MM.1S (cell line): ENCODE data around the gene SLC8B1.

Experiments
- DNase-seq: peaks from one replicate; pipeline ENCODE4 v3.0.0-alpha.2; 2015
- H2AFZ ChIP-seq: fragments of 300-600 bp; sonication (generic); 2 replicates; pipeline ENCODE4 v1.6.0; 2016; ENCODE audit warnings: antibody characterized with exemption, low read length
- H3F3A ChIP-seq: fragments of 300-600 bp; sonication (generic); 2 replicates; pipeline ENCODE4 v1.6.1; 2016; ENCODE audit warnings: mild to moderate bottlenecking, antibody characterized with exemption, low read length, moderate library complexity, mixed read lengths; ENCODE audit not compliant: insufficient read depth
- H3K27ac ChIP-seq: fragments of 300-600 bp; sonication (generic); 2 replicates; pipeline ENCODE4 v1.5.1; 2016; ENCODE audit warnings: mild to moderate bottlenecking, low read length
- H3K27me3 ChIP-seq: fragments of 300-600 bp; sonication (generic); replicated peaks from 2 replicates; pipeline ENCODE4 v1.6.0; 2016; ENCODE audit warnings: low read length; ENCODE audit not compliant: insufficient read depth
- H3K36me3 ChIP-seq: fragments of 300-600 bp; sonication (generic); replicated peaks from 2 replicates; pipeline ENCODE4 v1.6.1; 2016; ENCODE audit warnings: mild to moderate bottlenecking, low read length, mixed read lengths; ENCODE audit not compliant: insufficient read depth
- H3K4me1 ChIP-seq: fragments of 300-600 bp; sonication (generic); 2 replicates; pipeline ENCODE4 v1.6.1; 2016; ENCODE audit warnings: low read length, mixed read lengths
- H3K4me2 ChIP-seq: fragments of 300-600 bp; sonication (generic); 2 replicates; pipeline ENCODE4 v1.6.0; 2016; ENCODE audit warnings: low read depth, low read length
- H3K4me3 ChIP-seq: fragments of 300-600 bp; sonication (generic); 2 replicates; pipeline ENCODE4 v1.5.1; 2016; ENCODE audit warnings: low read length, mixed read lengths
- H3K79me2 ChIP-seq: fragments of 300-600 bp; sonication (generic); 2 replicates; pipeline ENCODE4 v1.6.1; 2016; ENCODE audit warnings: mixed run types, low read length, mixed read lengths
- H3K9ac ChIP-seq: fragments of 300-600 bp; sonication (generic); 2 replicates; pipeline ENCODE4 v1.6.1; 2016; ENCODE audit warnings: low read length, mixed read lengths
- H3K9me2 ChIP-seq: fragments of 300-600 bp; sonication (generic); replicated peaks from 2 replicates; pipeline ENCODE4 v1.6.1; 2016; ENCODE audit warnings: mild to moderate bottlenecking, low read length, mixed read lengths; ENCODE audit not compliant: insufficient read depth
- H3K9me3 ChIP-seq: fragments of 300-600 bp; sonication (generic); replicated peaks from 2 replicates; pipeline ENCODE4 v1.6.1; 2016; ENCODE audit warnings: mild to moderate bottlenecking, low read length, mixed read lengths; ENCODE audit not compliant: insufficient read depth
- H4K20me1 ChIP-seq: fragments of 300-600 bp; sonication (generic); 2 replicates; pipeline ENCODE4 v1.6.1; 2016; ENCODE audit warnings: mild to moderate bottlenecking, low read length, moderate library complexity, mixed read lengths; ENCODE audit not compliant: insufficient read depth
- CTCF ChIP-seq: fragments of 300-600 bp; sonication (generic); IDR thresholded peaks from 2 replicates; pipeline ENCODE4 v1.5.1; 2016; ENCODE audit warnings: antibody characterized with exemption, low read length, mixed read lengths
- EZH2 ChIP-seq: fragments of 300-600 bp; sonication (generic); optimal IDR thresholded peaks from 2 replicates; pipeline ENCODE3; 2017; ENCODE audit warnings: low read depth, mild to moderate bottlenecking, antibody characterized with exemption, low read length, mixed read lengths
- EZH2phosphoT487 ChIP-seq: fragments of 300-600 bp; sonication (generic); IDR thresholded peaks from 2 replicates; pipeline ENCODE4 v1.6.1; 2018; ENCODE audit warnings: antibody characterized with exemption, low read length

The SLC8B1 gene

GRCh38 chr12:113268621-113269020 lies 66.3 kb downstream of the SLC8B1 start:
- H3K4me1 ChIP-seq, result no peaks in the 10 kb centered on the region
- H3K79me2 ChIP-seq, result no peaks in the 10 kb centered on the region
- no peaks in the 10 kb centered on the region for H3F3A ChIP-seq
- no peaks in the 10 kb centered on the region for H4K20me1 ChIP-seq
- H3K36me3 ChIP-seq, result no peaks in the 10 kb centered on the region
- H3K27me3 ChIP-seq, result no peaks in the 10 kb centered on the region
- H3K9me3 ChIP-seq, result no peaks in the 10 kb centered on the region
- no peak overlapping the region for H3K9ac ChIP-seq
- no peak overlapping the region for H3K27ac ChIP-seq
- no peak overlapping the region for H3K4me3 ChIP-seq
- no peak overlapping the region for H2AFZ ChIP-seq
- no peak for DNase-seq
- no peak for TF ChIP-seq CTCF
- no peak for TF ChIP-seq EZH2phosphoT487
- TF ChIP-seq EZH2, result no peak
- H3K4me2 ChIP-seq, result no peak overlapping the region
- no peaks in the 10 kb centered on the region for H3K9me2 ChIP-seq

GRCh38 chr12:113268136-113268535 lies 66.8 kb downstream of the SLC8B1 start:
- Histone ChIP-seq H3K27ac (no peak overlapping the region), H3K79me2 (no peaks in the 10 kb centered on the region), H3K27me3 (no peaks in the 10 kb centered on the region), H3K9me3 (no peaks in the 10 kb centered on the region), H2AFZ (no peak overlapping the region), H3K4me3 (no peak overlapping the region), H3K36me3 (no peaks in the 10 kb centered on the region), H3K9me2 (no peaks in the 10 kb centered on the region), H4K20me1 (no peaks in the 10 kb centered on the region), H3K4me1 (no peaks in the 10 kb centered on the region), H3F3A (no peaks in the 10 kb centered on the region), H3K9ac (no peak overlapping the region), H3K4me2 (no peak overlapping the region)
- DNase-seq, result no peak
- TF ChIP-seq EZH2 (no peak), CTCF (no peak), EZH2phosphoT487 (no peak)

- no peaks in the 10 kb centered on the region for H3K9me2 ChIP-seq
- no peaks in the 10 kb centered on the region for H3F3A ChIP-seq
- H4K20me1 ChIP-seq, result no peaks in the 10 kb centered on the region
- H3K9me3 ChIP-seq, result no peaks in the 10 kb centered on the region
- no peak for DNase-seq
- no peaks in the 10 kb centered on the region for H3K36me3 ChIP-seq
- TF ChIP-seq EZH2phosphoT487 (no peak), EZH2 (no peak), CTCF (no peak)
- no peaks in the 10 kb centered on the region for H3K27me3 ChIP-seq
- no peak overlapping the region for H3K4me2 ChIP-seq
- H3K27ac ChIP-seq, result no peak overlapping the region
- H3K4me1 ChIP-seq, result no peaks in the 10 kb centered on the region
- H2AFZ ChIP-seq, result no peak overlapping the region
- H3K79me2 ChIP-seq, result no peaks in the 10 kb centered on the region
- no peak overlapping the region for H3K4me3 ChIP-seq
- no peak overlapping the region for H3K9ac ChIP-seq
Observed at GRCh38 chr12:113267621-113268020, 67.3 kb downstream of the SLC8B1 start.
